Body of pancreas (tissue), 4 donors: ENCODE measurements around the gene ICE1.

Source experiments
- CTCF ChIP-seq, 7 experiments: fragments of 450-650 bp in 4 of 7; fragments of 200-600 bp in 3 of 7; sonication (generic) in 3 of 7; IDR thresholded peaks; one replicate each; pipeline ENCODE4 v1.5.1; 2016 to 2019; ENCODE audit warnings: antibody characterized with exemption in 7 of 7
- POLR2A ChIP-seq, 3 donors: fragments of 450-650 bp; IDR thresholded peaks; one replicate each; pipeline ENCODE4 v1.6.1; 2016; ENCODE audit warnings: antibody characterized with exemption in 3 of 3, mild to moderate bottlenecking in 2 of 3

- TF ChIP-seq CTCF (IDR thresholded peaks at IDR 0.05) = no peak
- TF ChIP-seq POLR2A (IDR thresholded peaks at IDR 0.05) = no peak
These were observed 90.1 kb downstream of the ICE1 start for GRCh38 chr5:5512543-5512942.
